ENCODE measurements around the gene SELENOI.
"Not testable (repeated sequence)": the region's sequence is repeated elsewhere in the genome, so short reads cannot be mapped to it uniquely, and the experiment has no call there.

Gene SELENOI, protein sequence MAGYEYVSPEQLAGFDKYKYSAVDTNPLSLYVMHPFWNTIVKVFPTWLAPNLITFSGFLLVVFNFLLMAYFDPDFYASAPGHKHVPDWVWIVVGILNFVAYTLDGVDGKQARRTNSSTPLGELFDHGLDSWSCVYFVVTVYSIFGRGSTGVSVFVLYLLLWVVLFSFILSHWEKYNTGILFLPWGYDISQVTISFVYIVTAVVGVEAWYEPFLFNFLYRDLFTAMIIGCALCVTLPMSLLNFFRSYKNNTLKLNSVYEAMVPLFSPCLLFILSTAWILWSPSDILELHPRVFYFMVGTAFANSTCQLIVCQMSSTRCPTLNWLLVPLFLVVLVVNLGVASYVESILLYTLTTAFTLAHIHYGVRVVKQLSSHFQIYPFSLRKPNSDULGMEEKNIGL

GRCh38 chr2:26345545-26346453, at the start of gene SELENOI:
SELENOI (plus strand) TSS chr2:26346143; CDS start chr2:26346233, 90 bp downstream.
- DNase-seq: peak; percentile 99

- no peak for DNase-seq
Observed at GRCh38 chr2:26297061-26297460, 48.9 kb upstream of the SELENOI start.

- DNase-seq: no peak
Observed at GRCh38 chr2:26298286-26298637, 47.7 kb upstream of the SELENOI start.

- DNase-seq: peak; percentile 19
Observed at GRCh38 chr2:26298638-26299393, 47.1 kb upstream of the SELENOI start.

DNA sequence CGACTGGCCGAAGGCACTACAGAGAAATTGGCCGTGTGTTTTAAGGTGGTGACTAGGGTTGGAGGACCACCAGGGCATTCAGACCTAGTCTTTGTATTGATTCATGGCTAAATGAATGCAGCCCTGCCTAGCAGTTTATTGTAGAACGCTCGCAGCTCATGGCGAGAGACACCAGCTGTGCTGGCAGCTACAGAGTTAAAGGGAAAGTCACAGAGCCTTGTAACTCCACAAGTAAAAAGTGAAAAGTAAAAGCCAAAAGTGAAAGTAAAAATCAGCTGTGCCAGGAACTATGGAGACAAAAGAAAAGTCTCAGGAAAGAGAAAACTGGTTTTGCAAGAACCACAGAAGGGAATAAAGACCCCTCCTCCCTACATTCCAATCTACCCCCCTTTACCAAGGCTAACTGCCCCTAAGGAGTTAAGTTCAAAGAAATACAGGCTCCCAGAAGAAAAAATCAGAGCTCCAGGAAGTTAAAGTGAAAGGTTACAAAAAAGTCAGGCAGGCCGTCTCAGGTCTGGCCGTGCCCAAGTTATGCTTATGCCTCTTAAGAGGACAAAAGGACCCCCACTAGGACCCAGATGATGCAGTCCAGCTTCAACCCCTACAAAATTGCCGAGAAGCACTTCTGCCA, 46.4 kb upstream of the SELENOI start:
- DNase-seq: peak; percentile 19

GRCh38 chr2:26300234-26300925, 45.6 kb upstream of the SELENOI start:
- no peak for DNase-seq

DNA sequence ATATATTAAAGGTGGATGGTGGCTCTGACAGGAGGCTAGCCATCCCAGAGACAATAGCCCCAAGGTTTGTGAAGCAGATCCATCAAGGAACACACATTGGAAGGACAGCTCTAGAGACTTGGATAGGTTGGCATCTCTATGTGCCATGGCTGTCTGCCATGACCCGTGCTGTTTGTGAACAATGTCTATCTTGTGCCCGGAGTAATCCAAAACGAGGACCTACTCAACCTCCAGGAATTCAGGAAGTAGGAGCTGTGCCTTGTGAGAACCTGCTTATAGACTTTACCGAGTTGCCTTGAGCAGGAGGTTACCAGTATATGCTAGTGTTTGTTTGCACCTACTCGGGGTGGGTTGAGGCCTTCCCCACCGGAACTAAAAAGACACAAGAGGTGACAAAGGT, 43.1 kb upstream of the SELENOI start:
- DNase-seq: no peak

DNA sequence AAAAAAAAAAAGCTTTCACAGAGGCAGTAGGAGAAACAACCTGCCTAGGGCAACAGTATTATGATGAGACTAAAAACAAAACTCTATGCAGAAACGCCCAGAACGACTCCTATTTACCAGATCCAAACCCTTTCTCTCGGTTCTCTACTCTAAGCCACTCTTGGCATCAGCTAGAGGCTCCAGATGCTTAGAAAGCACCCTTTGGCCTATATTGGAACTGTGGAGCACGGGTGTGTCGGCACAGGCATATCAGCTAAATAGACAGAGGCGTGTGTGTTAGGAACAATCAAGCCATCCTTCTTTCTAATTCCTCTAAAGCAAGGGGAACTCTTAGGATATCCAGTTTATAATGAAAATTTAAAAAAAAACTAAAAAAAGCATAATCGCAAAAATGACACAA, 40.8 kb upstream of the SELENOI start:
- not testable (repeated sequence) for DNase-seq

GRCh38 chr2:26305540-26305939, 40.4 kb upstream of the SELENOI start:
- no peak for DNase-seq

DNA sequence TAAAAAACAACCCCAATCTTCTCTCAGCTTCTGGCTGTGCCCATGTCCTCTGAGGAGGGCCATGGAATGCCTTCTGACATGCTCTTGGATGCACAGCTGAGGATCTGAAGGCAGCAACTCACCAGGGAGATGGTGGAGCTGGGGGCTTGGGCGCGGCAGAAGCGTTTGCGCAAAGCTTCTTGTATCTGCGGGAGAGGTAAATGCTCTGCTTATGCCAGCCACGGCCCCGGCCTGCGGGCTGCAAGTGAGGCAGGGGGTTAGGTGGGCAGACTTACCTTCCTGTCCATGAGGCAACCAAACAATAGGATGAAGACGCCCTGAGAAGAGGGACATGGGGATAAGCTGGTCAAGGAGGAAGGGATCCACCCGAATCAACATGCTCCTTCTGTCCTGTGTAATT, 36.0 kb upstream of the SELENOI start:
- no peak for DNase-seq

DNA sequence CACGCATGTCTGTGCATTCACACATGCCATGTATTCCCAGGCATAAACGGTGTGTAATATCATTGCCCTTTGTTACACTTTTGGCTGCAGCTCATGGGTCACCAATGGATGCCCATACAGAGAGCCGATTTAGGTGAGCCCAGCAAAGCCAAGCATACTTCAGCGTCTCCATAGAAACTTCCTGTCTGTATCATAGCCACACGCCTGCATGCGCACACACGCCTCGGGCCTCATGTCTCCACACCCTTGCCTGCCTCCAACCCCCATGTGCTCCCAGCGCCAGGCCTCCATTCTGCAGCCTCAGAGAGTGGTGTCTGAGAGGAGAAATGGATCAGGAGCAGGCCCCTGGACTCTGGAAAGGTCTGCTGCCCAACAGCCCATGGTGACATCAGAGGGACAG, 33.5 kb upstream of the SELENOI start:
- DNase-seq: no peak

GRCh38 chr2:26313446-26313845, 32.5 kb upstream of the SELENOI start:
- no peak for DNase-seq

- no peak for DNase-seq
Observed at GRCh38 chr2:26314243-26314642, 31.7 kb upstream of the SELENOI start.

- peak; percentile 11 for DNase-seq
Observed at GRCh38 chr2:26316041-26316440, 29.9 kb upstream of the SELENOI start.

DNA sequence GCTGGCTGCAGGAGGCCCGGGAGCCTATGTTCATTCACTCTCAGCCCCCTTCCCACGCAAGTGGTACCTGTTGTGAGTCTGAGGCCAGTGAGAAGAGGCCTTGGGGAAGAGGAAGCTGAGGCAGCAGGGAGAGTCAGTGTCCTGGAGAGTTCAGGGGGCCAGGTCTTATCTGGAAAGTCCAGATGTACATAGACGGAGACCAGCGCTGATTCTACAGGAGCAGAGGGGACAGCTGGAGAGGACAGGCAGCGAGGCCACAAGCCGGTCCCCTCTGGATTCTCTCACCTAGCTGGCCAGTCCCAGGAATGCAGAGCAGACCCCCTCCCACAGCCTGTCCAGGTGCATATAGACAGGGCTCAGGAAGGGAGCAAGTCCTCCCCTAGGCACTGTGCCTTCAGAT, 29.1 kb upstream of the SELENOI start:
- DNase-seq: no peak

DNA sequence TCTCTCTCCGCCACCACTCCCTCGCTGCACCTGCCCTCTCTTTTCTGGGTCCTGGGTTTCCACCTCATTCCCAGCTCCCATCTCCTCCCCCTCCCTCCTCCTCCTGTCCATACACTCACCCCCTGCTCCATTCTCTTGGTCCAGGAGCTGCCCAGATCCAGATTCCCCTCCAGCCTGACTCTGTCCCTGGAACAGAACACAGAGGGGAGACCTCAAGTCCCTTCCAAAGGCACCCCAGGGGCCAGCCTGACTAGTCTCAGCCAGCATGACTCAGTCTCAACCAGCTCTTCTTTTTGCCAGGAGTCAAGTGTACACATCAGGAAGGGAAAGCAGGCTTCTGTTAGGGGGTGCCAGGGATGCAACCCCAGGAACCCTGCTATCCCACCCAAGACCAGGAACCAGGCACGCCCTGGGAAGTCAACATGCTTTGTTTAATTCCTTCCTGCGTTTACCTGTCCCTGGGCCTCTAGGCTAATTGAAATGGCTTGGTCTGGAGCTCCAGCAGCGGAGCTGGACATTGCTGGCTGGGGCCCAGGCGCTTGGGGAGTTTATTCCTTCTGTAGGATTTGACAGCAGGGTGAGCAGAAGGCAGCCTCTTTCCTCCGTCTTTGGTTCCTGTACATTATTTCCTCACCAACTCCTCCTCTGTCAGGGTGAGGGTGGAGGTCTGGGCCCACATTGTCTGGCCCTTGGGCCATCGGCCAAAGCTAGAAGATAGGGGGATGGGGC, 28.4 kb upstream of the SELENOI start:
- no peak for DNase-seq

GRCh38 chr2:26318950-26319349, 27.0 kb upstream of the SELENOI start:
- no peak for DNase-seq

- not testable (repeated sequence) for DNase-seq
Observed at GRCh38 chr2:26324479-26324878, 21.5 kb upstream of the SELENOI start.

- DNase-seq: peak; percentile 84
Observed at GRCh38 chr2:26324903-26325302, 21.0 kb upstream of the SELENOI start.

GRCh38 chr2:26325851-26326250, 20.1 kb upstream of the SELENOI start:
- DNase-seq: no peak

- DNase-seq: peak; percentile 70
Observed at GRCh38 chr2:26326514-26326913, 19.4 kb upstream of the SELENOI start.
